ENCODE data around the gene IPP. TPM values are rescaled to one million over a fixed set of nuclear protein-coding genes. Genes with fewer than 3 reads are reported as not detected.

IPP gene
- total RNA-seq, 1 experiment from 2014 or later: 11.6 TPM

DNA sequence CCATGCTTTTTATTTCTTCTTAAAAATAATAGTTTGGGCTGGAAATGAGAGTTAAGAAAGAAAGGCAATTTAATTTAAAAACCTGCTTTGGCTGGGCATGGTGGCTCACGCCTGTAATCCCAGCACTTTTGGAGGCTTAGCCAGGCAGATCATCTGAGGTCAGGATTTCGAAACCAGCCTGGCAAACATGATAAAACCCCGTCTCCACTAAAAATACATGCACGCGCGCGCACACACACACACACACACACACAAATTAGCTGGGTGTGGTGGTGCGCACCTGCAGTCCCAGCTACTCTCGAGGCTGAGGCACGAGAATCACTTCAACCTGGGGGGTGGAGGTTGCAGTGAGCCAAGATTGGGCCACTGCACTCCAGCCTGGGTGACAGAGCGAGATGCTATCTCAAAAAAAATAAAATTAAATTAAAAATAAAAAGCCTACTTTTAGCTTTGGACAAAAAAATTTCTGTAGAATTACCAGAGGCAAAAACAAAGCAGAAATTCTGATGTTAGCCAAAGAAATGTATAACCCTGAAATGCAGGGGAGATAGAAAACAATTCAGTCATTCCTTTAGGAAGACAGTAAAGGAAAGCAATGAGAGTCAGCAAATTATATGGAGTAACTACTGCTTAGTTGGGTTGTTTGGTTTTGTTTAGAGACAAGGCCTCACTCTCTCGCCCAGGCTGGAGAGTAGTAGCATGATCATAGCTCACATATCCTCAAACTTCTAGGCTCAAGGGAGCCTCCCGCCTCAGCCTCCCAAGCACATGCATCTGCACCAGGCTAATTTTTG is 15.7 kb upstream of the IPP start:
- TF ChIP-seq, protein P1, sequence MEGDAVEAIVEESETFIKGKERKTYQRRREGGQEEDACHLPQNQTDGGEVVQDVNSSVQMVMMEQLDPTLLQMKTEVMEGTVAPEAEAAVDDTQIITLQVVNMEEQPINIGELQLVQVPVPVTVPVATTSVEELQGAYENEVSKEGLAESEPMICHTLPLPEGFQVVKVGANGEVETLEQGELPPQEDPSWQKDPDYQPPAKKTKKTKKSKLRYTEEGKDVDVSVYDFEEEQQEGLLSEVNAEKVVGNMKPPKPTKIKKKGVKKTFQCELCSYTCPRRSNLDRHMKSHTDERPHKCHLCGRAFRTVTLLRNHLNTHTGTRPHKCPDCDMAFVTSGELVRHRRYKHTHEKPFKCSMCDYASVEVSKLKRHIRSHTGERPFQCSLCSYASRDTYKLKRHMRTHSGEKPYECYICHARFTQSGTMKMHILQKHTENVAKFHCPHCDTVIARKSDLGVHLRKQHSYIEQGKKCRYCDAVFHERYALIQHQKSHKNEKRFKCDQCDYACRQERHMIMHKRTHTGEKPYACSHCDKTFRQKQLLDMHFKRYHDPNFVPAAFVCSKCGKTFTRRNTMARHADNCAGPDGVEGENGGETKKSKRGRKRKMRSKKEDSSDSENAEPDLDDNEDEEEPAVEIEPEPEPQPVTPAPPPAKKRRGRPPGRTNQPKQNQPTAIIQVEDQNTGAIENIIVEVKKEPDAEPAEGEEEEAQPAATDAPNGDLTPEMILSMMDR (IDR thresholded peaks at IDR 0.05; ENCODE audit: unreplicated experiment): no peak
- no peak for DNase-seq (ENCODE audit: unreplicated experiment)
- no TSS peak for BruUV-seq (replicated peaks)
- no peak overlapping the region for H3K4me3 Mint-ChIP-seq (ENCODE audit: unreplicated experiment)
- CTCF ChIA-PET: no interaction called here
- no peaks in the 10 kb centered on the region for H3K36me3 Mint-ChIP-seq (ENCODE audit: insufficient read depth, unreplicated experiment)
- no peak overlapping the region for H3K27ac Mint-ChIP-seq (ENCODE audit: low read depth, unreplicated experiment)
- H3K9me3 Mint-ChIP-seq (ENCODE audit: unreplicated experiment): no peaks in the 10 kb centered on the region
- POLR2A ChIA-PET: no interaction called here
- H3K27me3 Mint-ChIP-seq (ENCODE audit: insufficient read depth, unreplicated experiment): no peaks in the 10 kb centered on the region
- intact Hi-C loops (cut with micrococcal nuclease): no loop called here
- no peaks in the 10 kb centered on the region for H3K4me1 Mint-ChIP-seq (ENCODE audit: insufficient read depth, unreplicated experiment)

DNA sequence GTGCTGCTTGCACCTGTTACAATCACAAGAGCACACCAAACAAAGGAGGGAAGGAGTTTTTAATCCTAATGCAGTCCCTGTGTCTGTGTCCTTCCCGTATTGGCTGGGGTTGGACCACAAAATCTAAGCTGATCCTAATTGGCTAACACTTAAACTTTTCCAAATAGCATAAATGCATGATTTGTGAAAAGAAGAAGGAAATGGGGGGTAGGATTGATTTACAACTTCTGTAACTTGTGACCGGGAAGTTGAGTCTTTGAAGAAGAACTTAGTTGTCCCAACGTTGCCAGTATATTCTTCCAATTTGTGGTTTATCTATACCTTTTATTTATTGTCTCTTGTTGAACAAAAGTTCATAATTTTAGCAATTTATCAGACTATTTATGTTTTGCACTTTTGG is 11.8 kb upstream of the IPP start:
- DNase-seq (ENCODE audit: unreplicated experiment): no peak

DNA sequence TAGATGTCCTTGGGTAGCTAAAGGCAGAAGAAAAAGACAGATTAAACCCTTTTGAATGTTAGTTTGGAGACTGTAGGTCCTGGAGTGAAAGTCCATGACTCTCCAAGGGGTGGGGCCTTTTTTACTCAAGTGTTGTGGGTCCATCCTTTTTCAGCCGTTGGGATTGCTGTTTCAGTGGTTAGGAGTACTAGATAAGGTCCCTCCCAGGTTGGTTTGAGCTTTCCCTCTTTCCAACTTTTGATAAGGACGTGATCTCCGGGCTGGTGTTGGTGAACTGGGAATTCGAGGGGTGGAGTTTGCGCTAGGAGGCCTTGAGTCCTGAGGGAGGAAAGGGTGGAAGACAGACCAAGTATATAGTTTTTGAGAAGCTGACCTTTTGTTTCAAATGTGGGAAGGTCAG is 5.2 kb upstream of the IPP start:
- no peak for DNase-seq (ENCODE audit: unreplicated experiment)
- CTCF ChIA-PET: no interaction called here
- Mint-ChIP-seq H3K4me3 (ENCODE audit: unreplicated experiment) (no peak overlapping the region), H3K4me1 (ENCODE audit: insufficient read depth, unreplicated experiment) (no peaks in the 10 kb centered on the region), H3K36me3 (ENCODE audit: insufficient read depth, unreplicated experiment) (no peaks in the 10 kb centered on the region), H3K9me3 (ENCODE audit: unreplicated experiment) (no peaks in the 10 kb centered on the region), H3K27me3 (ENCODE audit: insufficient read depth, unreplicated experiment) (no peaks in the 10 kb centered on the region), H3K27ac (ENCODE audit: low read depth, unreplicated experiment) (no peak overlapping the region)
- no TSS peak for BruUV-seq (replicated peaks)
- TF ChIP-seq, protein P1 (IDR thresholded peaks at IDR 0.05; ENCODE audit: unreplicated experiment): no peak
- POLR2A ChIA-PET: interaction anchor here (0.9 kb wide), 1 partner anchor 70 kb away, joined by 3 read pairs; the partner anchor contains the start of gene GPBP1L1
- intact Hi-C loops (cut with micrococcal nuclease): no loop called here

More for the DNA sequence above, 11.8 kb upstream of the IPP start:
- Mint-ChIP-seq H3K9me3 (ENCODE audit: unreplicated experiment) (no peaks in the 10 kb centered on the region), H3K4me3 (ENCODE audit: unreplicated experiment) (no peak overlapping the region), H3K27ac (ENCODE audit: low read depth, unreplicated experiment) (no peak overlapping the region), H3K36me3 (ENCODE audit: insufficient read depth, unreplicated experiment) (no peaks in the 10 kb centered on the region), H3K4me1 (ENCODE audit: insufficient read depth, unreplicated experiment) (no peaks in the 10 kb centered on the region), H3K27me3 (ENCODE audit: insufficient read depth, unreplicated experiment) (no peaks in the 10 kb centered on the region)
- TF ChIP-seq, protein P1 (IDR thresholded peaks at IDR 0.05; ENCODE audit: unreplicated experiment): no peak
- BruUV-seq (replicated peaks): no TSS peak
- intact Hi-C loops (cut with micrococcal nuclease): no loop called here
- CTCF ChIA-PET: no interaction called here
- POLR2A ChIA-PET: interaction anchor here (1.0 kb wide), 1 partner anchor 10 kb away, joined by 4 read pairs; no protein-coding TSS in a partner anchor

GRCh38 chr1:45753248-45754037 is 3.0 kb upstream of the IPP start:
- H3K27ac Mint-ChIP-seq (ENCODE audit: low read depth, unreplicated experiment): no peak overlapping the region
- CTCF ChIA-PET: interaction anchor here (0.7 kb wide), 1 partner anchor 1762 kb away, joined by 4 read pairs; no protein-coding TSS in a partner anchor
- H3K9me3 Mint-ChIP-seq (ENCODE audit: unreplicated experiment): no peaks in the 10 kb centered on the region
- no peaks in the 10 kb centered on the region for H3K27me3 Mint-ChIP-seq (ENCODE audit: insufficient read depth, unreplicated experiment)
- no peak overlapping the region for H3K4me3 Mint-ChIP-seq (ENCODE audit: unreplicated experiment)
- peaks cover 10% of the 10 kb centered on the region for H3K36me3 Mint-ChIP-seq (ENCODE audit: insufficient read depth, unreplicated experiment)
- POLR2A ChIA-PET: interaction anchor here (0.7 kb wide), 1 partner anchor 66 kb away, joined by 3 read pairs; no protein-coding TSS in a partner anchor
- DNase-seq (ENCODE audit: unreplicated experiment): no peak
- peaks cover 4% of the 10 kb centered on the region for H3K4me1 Mint-ChIP-seq (ENCODE audit: insufficient read depth, unreplicated experiment)
- no TSS peak for BruUV-seq (replicated peaks)
- intact Hi-C loops (cut with micrococcal nuclease): loop anchor here (5.0 kb wide), 1 partner anchor 129 kb away; no protein-coding TSS in a partner anchor
- TF ChIP-seq, protein P1 (IDR thresholded peaks at IDR 0.05; ENCODE audit: unreplicated experiment): no peak
